Neuronal stem cell (in vitro differentiated cells): ENCODE measurements around the gene MYO9A.

Experiments
- DNase-seq: peaks from one replicate; pipeline ENCODE4 v3.0.0-alpha.2; 2013; ENCODE audit warnings: low spot score
- H2AFZ ChIP-seq: one replicate; pipeline ENCODE4 v1.6.1; 2013; ENCODE audit warnings: mild to moderate bottlenecking, low read length, inconsistent platforms
- H2AK5ac ChIP-seq: 2 replicates; pipeline ENCODE4 v1.6.1; 2013; ENCODE audit warnings: low read depth, mild to moderate bottlenecking, inconsistent platforms, low read length, moderate library complexity, mixed read lengths
- H2BK120ac ChIP-seq: 2 replicates; pipeline ENCODE4 v1.6.1; 2013; ENCODE audit warnings: low read depth, mild to moderate bottlenecking, inconsistent platforms, low read length, moderate library complexity, mixed read lengths
- H2BK12ac ChIP-seq: one replicate; pipeline ENCODE4 v1.6.1; 2013; ENCODE audit warnings: low read length, inconsistent platforms
- H2BK15ac ChIP-seq: 2 replicates; pipeline ENCODE4 v1.6.1; 2013; ENCODE audit warnings: mild to moderate bottlenecking, low read length, inconsistent platforms, mixed read lengths
- H2BK5ac ChIP-seq: one replicate; pipeline ENCODE4 v1.6.1; 2013; ENCODE audit warnings: inconsistent platforms, mild to moderate bottlenecking, low read length, moderate library complexity
- H3K14ac ChIP-seq: one replicate; pipeline ENCODE4 v1.6.1; 2013; ENCODE audit warnings: low read length, inconsistent platforms
- H3K18ac ChIP-seq: 2 replicates; pipeline ENCODE4 v1.6.1; 2013; ENCODE audit warnings: low read length, inconsistent platforms
- H3K23ac ChIP-seq: 2 replicates; pipeline ENCODE4 v1.6.1; 2013; ENCODE audit warnings: low read depth, mild to moderate bottlenecking, mixed read lengths, low read length, inconsistent platforms; ENCODE audit not compliant: poor library complexity
- H3K27ac ChIP-seq: replicated peaks from 3 replicates; pipeline ENCODE4 v1.5.1; 2013; ENCODE audit warnings: low read length, inconsistent platforms
- H3K27me3 ChIP-seq, 3 experiments: 2 replicates each; pipeline ENCODE4 v1.6.1; 2013; ENCODE audit warnings: low read length in 3 of 3, mild to moderate bottlenecking in 2 of 3, inconsistent platforms in 1 of 3, low read depth in 1 of 3, mixed read lengths in 1 of 3, moderate library complexity in 1 of 3; ENCODE audit not compliant: control insufficient read depth in 3 of 3, insufficient read depth in 3 of 3
- H3K36me3 ChIP-seq, 2 donors: replicated peaks in 1 of 2; 2 replicates each; pipeline ENCODE4 v1.6.1; 2013; ENCODE audit warnings: low read length in 2 of 2; ENCODE audit not compliant: control insufficient read depth in 2 of 2, insufficient read depth in 2 of 2
- H3K4ac ChIP-seq: 2 replicates; pipeline ENCODE4 v1.6.1; 2013; ENCODE audit warnings: inconsistent platforms, mild to moderate bottlenecking, low read length, moderate library complexity
- H3K4me1 ChIP-seq, 2 donors: 1 replicate in 1 of 2; 2 replicates in 1 of 2; pipeline ENCODE4 v1.6.1; 2013; ENCODE audit warnings: low read length in 2 of 2, low read depth in 1 of 2; ENCODE audit not compliant: control insufficient read depth in 2 of 2, insufficient read depth in 1 of 2
- H3K4me2 ChIP-seq: one replicate; pipeline ENCODE4 v1.6.1; 2013; ENCODE audit warnings: mild to moderate bottlenecking, low read length, inconsistent platforms; ENCODE audit not compliant: insufficient read depth, poor library complexity, severe bottlenecking
- H3K4me3 ChIP-seq, 2 donors: 2 replicates each; pipeline ENCODE4 v1.5.1; 2013; ENCODE audit warnings: low read length in 2 of 2, mild to moderate bottlenecking in 2 of 2, inconsistent platforms in 1 of 2, moderate library complexity in 1 of 2
- H3K79me1 ChIP-seq: one replicate; pipeline ENCODE4 v1.6.1; 2013; ENCODE audit warnings: low read depth, mild to moderate bottlenecking, inconsistent platforms, low read length, moderate library complexity
- H3K9ac ChIP-seq: one replicate; pipeline ENCODE4 v1.6.1; 2013; ENCODE audit warnings: mild to moderate bottlenecking, low read depth, low read length, inconsistent platforms; ENCODE audit not compliant: poor library complexity
- H3K9me3 ChIP-seq, 2 donors: replicated peaks in 1 of 2; 2 replicates each; pipeline versions ENCODE3 to v1.6.1; 2013; ENCODE audit warnings: low read length in 2 of 2, mild to moderate bottlenecking in 2 of 2, inconsistent platforms in 1 of 2, low read depth in 1 of 2, mixed read lengths in 1 of 2, moderate library complexity in 1 of 2; ENCODE audit not compliant: control insufficient read depth in 2 of 2, insufficient read depth in 1 of 2
- H4K8ac ChIP-seq: one replicate; pipeline ENCODE4 v1.6.1; 2013; ENCODE audit warnings: low read depth, mild to moderate bottlenecking, inconsistent platforms, low read length, moderate library complexity
- H4K91ac ChIP-seq: one replicate; pipeline ENCODE4 v1.6.1; 2013; ENCODE audit warnings: low read length, low read depth, mild to moderate bottlenecking, inconsistent platforms; ENCODE audit not compliant: poor library complexity
- WGBS, 2 donors: extraction: QIAGEN DNeasy Blood & Tissue Kit; methylation state at CpG; one replicate each; pipeline ENCODE4 v1.1.7; 2013; ENCODE audit warnings: missing lambda C conversion rate in 2 of 2, mixed read lengths in 1 of 2; ENCODE audit not compliant: insufficient read length in 2 of 2, insufficient replicate concordance in 1 of 2; ENCODE audit errors: extremely low coverage in 2 of 2; 5-methylcytosine and 5-hydroxymethylcytosine counted together

Gene MYO9A

DNA sequence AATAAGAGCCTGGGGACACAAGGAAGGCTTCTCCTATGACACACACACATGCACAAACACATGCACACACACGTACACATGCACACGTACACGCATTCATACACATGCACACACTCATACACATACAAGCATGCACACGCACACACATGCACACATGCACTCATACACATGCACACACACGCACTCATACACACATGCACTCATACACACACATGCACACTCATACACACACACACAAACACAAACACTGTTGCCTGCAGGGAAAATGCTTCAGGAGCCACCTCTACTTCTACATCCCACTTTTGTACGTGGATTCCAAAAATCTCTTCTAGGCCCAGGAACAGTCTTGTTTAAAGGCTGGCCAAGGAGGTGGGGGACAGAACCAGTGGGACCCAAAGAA, 328.3 kb downstream of the MYO9A start:
- Histone ChIP-seq H3K27ac (no peak overlapping the region), H2BK12ac (no peak overlapping the region), H4K8ac (no peak overlapping the region), H3K23ac (peak overlapping the region; percentile 37), H3K18ac (no peak overlapping the region), H3K4me2 (no peak overlapping the region), H2BK120ac (no peak overlapping the region), H3K14ac (no peak overlapping the region), H4K91ac (no peak overlapping the region), H3K79me1 (no peaks in the 10 kb centered on the region), H2BK5ac (no peak overlapping the region), H3K36me3 (peaks cover 0 to 1% of the 10 kb centered on the region in 2 donors), H3K4ac (no peak overlapping the region), H2BK15ac (no peak overlapping the region), H3K9me3 (no peaks in the 10 kb centered on the region), H3K9ac (no peak overlapping the region), H3K27me3 (no peaks in the 10 kb centered on the region), H3K4me3 (peak overlapping the region in 1 of 2 donors; percentile 44), H2AFZ (no peak overlapping the region), H2AK5ac (peak overlapping the region; percentile 9), H3K4me1 (no peaks in the 10 kb centered on the region)
- no peak for DNase-seq
- WGBS, 2 donors = no CpG with 5 or more reads among the region's 6 CpGs

DNA sequence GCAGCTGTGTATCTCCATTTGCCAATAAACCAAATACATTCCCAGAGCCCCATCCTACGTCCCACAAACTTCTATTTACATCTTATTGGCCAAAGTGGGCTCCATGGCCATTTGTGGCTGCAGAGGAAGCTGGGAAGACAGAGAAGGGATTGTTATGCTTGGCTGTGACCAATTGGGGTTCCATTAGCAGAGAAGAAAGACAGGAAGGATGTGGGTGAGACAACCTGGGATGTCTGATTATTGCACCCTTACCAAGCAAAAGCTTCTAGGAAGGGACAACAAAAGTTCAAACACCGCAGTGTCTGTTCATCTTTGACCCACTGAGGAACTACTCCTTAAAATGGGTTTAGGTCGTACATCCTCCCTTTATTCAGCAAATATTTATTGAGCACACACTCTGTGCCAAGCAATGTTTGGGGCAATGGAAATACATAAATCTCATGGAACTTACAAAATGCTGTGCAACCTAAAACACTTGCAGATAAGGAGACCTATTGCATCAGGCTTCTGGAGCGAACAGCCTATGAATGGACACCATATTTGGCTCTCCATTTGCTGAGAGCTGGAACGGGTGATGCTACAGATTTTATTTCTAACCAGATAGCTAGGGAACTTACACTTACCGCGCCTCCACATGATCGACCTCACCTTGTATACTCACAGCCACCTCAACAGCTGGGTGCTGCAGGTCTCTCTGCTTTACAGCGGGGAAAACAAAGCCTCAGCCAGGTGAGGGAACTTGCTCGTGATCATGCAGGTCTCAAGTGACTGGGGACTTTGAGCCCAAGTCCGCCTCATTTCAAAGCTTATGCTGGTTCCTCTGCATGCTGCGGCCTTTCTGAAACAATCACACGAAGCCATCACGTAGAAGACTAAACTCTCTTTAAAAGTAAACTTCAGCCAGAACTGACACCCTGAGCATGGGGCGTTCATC, 329.0 kb downstream of the MYO9A start:
- Histone ChIP-seq H2BK5ac (no peak overlapping the region), H2BK120ac (no peak overlapping the region), H3K4me3 (no peak overlapping the region), H3K4me2 (no peak overlapping the region), H3K79me1 (no peaks in the 10 kb centered on the region), H3K27me3 (no peaks in the 10 kb centered on the region), H3K9ac (no peak overlapping the region), H3K9me3 (no peaks in the 10 kb centered on the region), H3K4ac (no peak overlapping the region), H3K36me3 (peaks cover 0 to 1% of the 10 kb centered on the region in 2 donors), H3K27ac (no peak overlapping the region), H2AK5ac (no peak overlapping the region), H2BK15ac (no peak overlapping the region), H4K91ac (no peak overlapping the region), H2BK12ac (no peak overlapping the region), H3K4me1 (no peaks in the 10 kb centered on the region), H3K14ac (no peak overlapping the region), H4K8ac (no peak overlapping the region), H2AFZ (no peak overlapping the region), H3K23ac (no peak overlapping the region), H3K18ac (no peak overlapping the region)
- WGBS, 2 donors = no CpG with 5 or more reads among the region's 15 CpGs
- no peak for DNase-seq

- H4K91ac ChIP-seq = no peak overlapping the region
Observed at GRCh38 chr15:71786673-71787072, 331.3 kb downstream of the MYO9A start.

DNA sequence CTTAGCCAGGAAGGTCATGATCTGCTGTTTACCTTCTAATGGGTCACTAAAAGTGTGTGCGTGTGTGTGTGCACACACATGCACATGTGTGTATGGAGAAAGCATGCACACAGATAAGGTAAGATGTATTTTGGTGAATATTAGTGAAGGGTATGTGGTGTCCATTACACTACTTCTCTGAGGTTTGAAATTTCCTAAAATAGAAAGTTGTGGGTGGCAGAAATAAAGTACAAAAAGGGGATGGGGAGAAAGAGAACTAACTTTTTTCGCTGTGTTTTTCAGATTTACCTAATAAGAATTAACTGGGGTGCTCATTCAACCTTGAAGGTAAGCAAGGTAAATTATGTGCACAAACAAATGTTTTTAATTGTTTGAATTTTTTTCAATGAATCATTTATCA, 332.0 kb downstream of the MYO9A start:
- Histone ChIP-seq H3K27me3 (peaks cover 0 to 6% (median 0%) of the 10 kb centered on the region in 3 experiments), H3K4ac (no peak overlapping the region), H3K79me1 (no peaks in the 10 kb centered on the region), H3K4me3 (no peak overlapping the region), H3K18ac (no peak overlapping the region), H3K27ac (no peak overlapping the region), H2BK15ac (no peak overlapping the region), H2AFZ (no peak overlapping the region), H3K9me3 (no peaks in the 10 kb centered on the region), H2BK120ac (no peak overlapping the region), H3K36me3 (peaks cover 0 to 1% of the 10 kb centered on the region in 2 donors), H3K4me1 (no peaks in the 10 kb centered on the region), H3K4me2 (no peak overlapping the region), H2BK12ac (no peak overlapping the region), H4K91ac (no peak overlapping the region), H4K8ac (no peak overlapping the region), H3K23ac (no peak overlapping the region), H2BK5ac (no peak overlapping the region), H3K14ac (no peak overlapping the region), H3K9ac (no peak overlapping the region), H2AK5ac (no peak overlapping the region)
- no peak for DNase-seq
- no CpG with 5 or more reads among the region's 2 CpGs for WGBS, 2 donors

More at GRCh38 chr15:71786673-71787072, 331.3 kb downstream of the MYO9A start:
- Histone ChIP-seq H3K9me3 (no peaks in the 10 kb centered on the region), H2AK5ac (no peak overlapping the region), H2AFZ (no peak overlapping the region), H2BK12ac (no peak overlapping the region), H4K8ac (no peak overlapping the region), H3K4ac (no peak overlapping the region), H3K4me2 (no peak overlapping the region), H2BK120ac (no peak overlapping the region), H3K4me3 (no peak overlapping the region), H3K4me1 (no peaks in the 10 kb centered on the region), H2BK5ac (no peak overlapping the region), H2BK15ac (no peak overlapping the region), H3K27me3 (peaks cover 0 to 5% (median 0%) of the 10 kb centered on the region in 3 experiments), H3K14ac (no peak overlapping the region), H3K18ac (no peak overlapping the region), H3K36me3 (peaks cover 0 to 1% of the 10 kb centered on the region in 2 donors), H3K27ac (no peak overlapping the region), H3K79me1 (no peaks in the 10 kb centered on the region), H3K9ac (no peak overlapping the region), H3K23ac (no peak overlapping the region)
- 100% methylated on average over 3 of the region's 7 CpGs; no CpG with 5 or more reads in 1 of the 2 donors for WGBS, 2 donors
- DNase-seq = no peak
